Lower leg skin (tissue), 4 donors: Measurements from ENCODE around the gene C1orf21. TPM values are rescaled to one million over a fixed set of nuclear protein-coding genes. Genes with fewer than 3 reads are reported as not detected.

Source experiments
- DNase-seq, 2 donors: peaks; one replicate each; pipeline ENCODE4 v3.0.0-alpha.2; 2019; ENCODE audit warnings: low spot score in 2 of 2
- H3K4me3 ChIP-seq: fragments of 200-600 bp; sonication (generic); 2 replicates; pipeline ENCODE4 v1.5.1; 2017; ENCODE audit warnings: mild to moderate bottlenecking, low read depth; ENCODE audit not compliant: poor library complexity, severe bottlenecking
- CTCF ChIP-seq, 3 donors: fragments of 450-650 bp; IDR thresholded peaks; one replicate each; pipeline ENCODE4 v1.5.1; 2016; ENCODE audit warnings: antibody characterized with exemption in 3 of 3, mild to moderate bottlenecking in 3 of 3, moderate library complexity in 2 of 3
- POLR2A ChIP-seq, 2 donors: fragments of 450-650 bp; IDR thresholded peaks; one replicate each; pipeline ENCODE4 v1.6.1; 2016 to 2017; ENCODE audit warnings: antibody characterized with exemption in 2 of 2, mild to moderate bottlenecking in 1 of 2, moderate library complexity in 1 of 2
- WGBS, 2 donors: methylation state at CpG; one replicate each; pipeline ENCODE4 v1.1.5; 2018; 5-methylcytosine and 5-hydroxymethylcytosine counted together
- intact Hi-C: fragments of 100-400 bp; cut with DNase I; formaldehyde crosslinking; loops from one replicate; pipeline ENCODE4 v1.15.0; 2023; ENCODE audit warnings: low total_unique reads
- total RNA-seq, 4 donors: library from RNA; depleted of rRNA; stranded (reverse); fragments of >200 nt; gene quantifications; one replicate each; pipeline ENCODE4 v1.1.0, GENCODE V29; 2016

The C1orf21 gene
- total RNA-seq, 4 donors from 2014 or later, result 37.6 to 79.4 (median 56.2) TPM

- H3K4me3 ChIP-seq, result no peak overlapping the region
- TF ChIP-seq CTCF (IDR thresholded peaks at IDR 0.05) (no peak), POLR2A (IDR thresholded peaks at IDR 0.05) (no peak)
- DNase-seq, result no peak
- 92 to 94% methylated on average over 2 of the region's 2 CpGs for WGBS, 2 donors
- intact Hi-C loops, result no loop called here
Observed at GRCh38 chr1:184530226-184530625, 143.4 kb downstream of the C1orf21 start.

DNA sequence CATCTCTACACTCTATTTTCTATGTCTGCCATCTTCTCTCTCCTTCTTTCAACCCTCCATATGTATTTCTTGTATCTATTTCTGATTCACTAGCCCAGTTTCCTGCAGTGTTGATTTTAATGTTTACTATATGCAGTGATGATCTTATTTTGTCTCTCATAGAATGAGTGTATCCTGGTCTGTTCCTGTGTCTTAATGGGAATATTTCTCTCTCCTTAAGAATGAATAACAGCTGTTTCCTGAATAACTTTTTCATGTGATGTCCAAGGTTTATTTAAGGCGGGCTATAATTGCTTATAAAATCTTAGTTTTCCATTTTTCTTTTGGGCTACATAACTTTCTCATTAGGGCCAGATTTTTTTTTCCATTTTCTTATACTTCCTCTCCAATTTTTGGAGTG is 144.5 kb downstream of the C1orf21 start:
- intact Hi-C loops, result no loop called here
- WGBS, 2 donors, result 57 to 63% methylated on average over 1 of the region's 1 CpG

GRCh38 chr1:184532199-184532598 is 145.4 kb downstream of the C1orf21 start:
- no peak for TF ChIP-seq CTCF (IDR thresholded peaks at IDR 0.05)
- TF ChIP-seq POLR2A (IDR thresholded peaks at IDR 0.05), result no peak
- WGBS, 2 donors, result 73 to 78% methylated on average over 2 of the region's 2 CpGs
- intact Hi-C loops, result no loop called here

More for the DNA sequence above, 144.5 kb downstream of the C1orf21 start:
- no peak for TF ChIP-seq CTCF (IDR thresholded peaks at IDR 0.05)
- H3K4me3 ChIP-seq, result no peak overlapping the region
- DNase-seq, result no peak

GRCh38 chr1:184533049-184533448 is 146.2 kb downstream of the C1orf21 start:
- WGBS, 2 donors, result 73 to 76% methylated on average over 2 of the region's 2 CpGs
- no peak for TF ChIP-seq POLR2A (IDR thresholded peaks at IDR 0.05)
- TF ChIP-seq CTCF (IDR thresholded peaks at IDR 0.05), result no peak
- intact Hi-C loops, result no loop called here
- H3K4me3 ChIP-seq, result no peak overlapping the region
- no peak for DNase-seq

More at GRCh38 chr1:184532199-184532598, 145.4 kb downstream of the C1orf21 start:
- no peak overlapping the region for H3K4me3 ChIP-seq
- no peak for DNase-seq

- H3K4me3 ChIP-seq, result no peak overlapping the region
- TF ChIP-seq POLR2A (IDR thresholded peaks at IDR 0.05) (no peak), CTCF (IDR thresholded peaks at IDR 0.05) (no peak)
- intact Hi-C loops, result no loop called here
- DNase-seq, result no peak
- WGBS, 2 donors, result 78 to 82% methylated on average over 4 of the region's 4 CpGs
Observed at GRCh38 chr1:184533915-184534314, 147.1 kb downstream of the C1orf21 start.

GRCh38 chr1:184534690-184535089 is 147.9 kb downstream of the C1orf21 start:
- TF ChIP-seq POLR2A (IDR thresholded peaks at IDR 0.05), result no peak
- no peak for TF ChIP-seq CTCF (IDR thresholded peaks at IDR 0.05)
- 70 to 71% methylated on average over 7 of the region's 7 CpGs for WGBS, 2 donors
- intact Hi-C loops, result no loop called here
- no peak for DNase-seq
- no peak overlapping the region for H3K4me3 ChIP-seq
